Stimulated activated CD8-positive, alpha-beta memory T cell treated with anti-CD3 and anti-CD28 coated beads, Interleukin-15, amount 100 ng/mL, for 4 hours (primary cell): Measurements from ENCODE around the gene BRIP1.

Source experiments
- DNase-seq, 2 donors: peaks; one replicate each; pipeline ENCODE4 v3.0.0-alpha.2; 2020; ENCODE audit warnings: low read depth in 2 of 2

BRIP1 gene

DNA sequence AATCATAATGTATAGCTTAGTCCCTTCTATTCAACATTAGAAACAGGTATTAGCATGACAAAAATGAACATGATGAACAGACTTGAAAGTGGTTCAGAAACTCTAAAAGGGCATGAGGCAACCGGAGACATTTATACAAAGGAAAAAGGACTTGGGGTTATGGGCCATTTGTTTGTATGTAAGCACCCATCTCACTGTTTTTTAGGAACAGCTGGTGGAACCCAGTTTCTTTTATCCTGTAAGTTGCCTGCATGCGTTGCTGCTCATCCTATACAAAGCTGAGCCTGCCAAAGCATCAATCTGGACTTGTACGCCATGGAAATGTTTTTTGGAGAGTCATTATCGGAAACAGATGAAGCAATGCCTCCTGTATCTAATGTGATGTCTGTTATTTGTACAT is 200.0 kb downstream of the BRIP1 start:
- DNase-seq, result no peak

GRCh38 chr17:61662741-61663140 is 200.6 kb downstream of the BRIP1 start:
- no peak for DNase-seq

DNA sequence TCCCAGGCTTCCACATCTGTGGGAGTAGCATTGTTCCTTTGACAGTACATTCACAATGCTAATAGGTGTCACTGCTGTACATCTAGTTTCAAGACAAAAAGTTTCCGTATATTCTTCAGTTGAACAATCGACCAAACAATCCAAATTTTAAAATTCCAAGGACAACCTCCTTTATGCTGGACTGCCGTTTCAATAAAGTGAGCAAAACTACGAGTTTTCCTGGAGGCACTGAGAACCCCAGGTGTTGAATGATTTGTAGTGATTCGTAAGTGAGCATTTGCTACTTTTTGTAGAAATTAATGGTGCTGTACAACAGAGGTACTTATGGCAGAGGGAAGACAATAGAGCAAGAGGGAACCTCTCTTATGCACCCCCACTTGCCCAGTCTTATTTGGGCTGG is 201.1 kb downstream of the BRIP1 start:
- DNase-seq, result no peak

DNA sequence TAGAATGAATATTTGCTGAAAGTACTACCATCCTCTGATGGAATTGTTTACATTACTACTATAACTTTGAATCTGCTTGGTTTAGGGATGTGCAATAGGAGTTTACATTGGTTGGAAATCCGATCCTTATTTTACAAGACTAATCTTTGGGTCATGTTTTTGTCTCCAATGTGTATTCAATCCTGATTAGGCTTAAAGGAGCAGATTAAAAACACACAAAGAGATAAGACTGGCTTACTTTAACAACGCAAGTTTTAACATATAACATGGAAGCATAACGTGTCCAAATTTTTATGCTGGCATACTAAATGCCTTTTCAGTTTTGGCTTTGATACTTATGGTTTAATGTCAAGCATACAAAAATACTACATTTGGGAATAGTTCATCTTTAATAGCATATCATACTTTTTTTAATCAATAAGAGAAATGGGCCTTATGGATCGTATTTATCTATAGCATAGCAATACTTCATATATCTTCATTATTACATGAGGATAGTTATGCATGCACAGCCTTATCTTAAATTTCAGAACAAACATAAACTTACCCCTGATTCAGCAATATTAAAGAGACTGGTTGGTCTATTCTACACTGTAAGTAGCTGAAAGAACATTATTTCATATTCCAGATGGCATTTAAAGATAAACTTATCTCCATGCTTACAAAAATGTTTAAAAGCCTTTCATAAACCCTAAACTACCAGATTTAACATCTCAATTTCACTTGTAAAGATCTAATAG is 202.4 kb downstream of the BRIP1 start:
- DNase-seq, result no peak

GRCh38 chr17:61659437-61659836 is 203.9 kb downstream of the BRIP1 start:
- DNase-seq, result no peak

- DNase-seq, result no peak
These were observed 205.1 kb downstream of the BRIP1 start for GRCh38 chr17:61658183-61658582.

GRCh38 chr17:61657338-61657737 is 206.0 kb downstream of the BRIP1 start:
- no peak for DNase-seq

DNA sequence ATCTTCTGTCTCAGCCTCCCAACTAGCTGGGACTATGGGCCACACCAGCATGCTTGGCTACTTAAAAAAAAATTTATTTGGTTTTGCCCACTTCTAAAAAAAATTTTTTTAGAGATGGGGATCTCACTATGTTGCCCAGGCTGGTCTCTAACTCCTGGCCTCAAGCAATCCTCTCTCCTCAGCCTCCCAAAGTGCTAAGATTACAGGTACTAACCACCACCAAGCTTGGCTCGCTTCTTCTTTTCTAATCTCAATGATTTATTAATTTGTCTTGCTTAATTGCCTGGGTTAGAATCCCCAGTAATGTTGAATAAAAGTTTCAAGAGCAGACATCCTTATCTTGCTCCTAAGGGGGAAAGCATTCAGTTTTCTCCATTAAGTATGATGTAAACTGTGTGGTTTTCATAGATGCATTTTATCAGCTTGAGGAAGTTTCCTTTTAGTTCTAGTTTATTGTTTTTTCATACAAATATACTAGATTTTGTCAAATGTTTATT is 206.6 kb downstream of the BRIP1 start:
- DNase-seq, result no peak

DNA sequence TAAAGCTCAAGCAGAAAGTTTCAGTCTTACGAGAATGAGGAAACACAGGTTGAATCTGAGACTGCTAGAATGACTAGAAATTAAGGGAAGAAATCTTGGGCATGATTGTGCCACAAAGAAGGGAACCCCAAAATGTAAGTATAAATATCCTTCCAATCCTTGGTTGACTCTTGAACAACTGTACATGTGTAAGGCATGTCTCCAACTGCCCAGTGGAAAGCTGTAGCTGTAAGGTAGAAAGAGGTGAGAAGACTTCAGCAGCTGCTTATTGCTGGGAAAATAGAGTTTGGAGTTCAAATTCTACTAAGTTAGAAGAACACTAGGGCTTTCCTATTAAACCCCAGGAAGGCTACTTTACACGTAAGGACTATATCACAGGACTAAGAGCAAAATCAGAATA is 212.6 kb downstream of the BRIP1 start:
- no peak for DNase-seq

GRCh38 chr17:61648587-61648986 is 214.7 kb downstream of the BRIP1 start:
- DNase-seq, result no peak

GRCh38 chr17:61647047-61647446 is 216.3 kb downstream of the BRIP1 start:
- DNase-seq, result no peak

DNA sequence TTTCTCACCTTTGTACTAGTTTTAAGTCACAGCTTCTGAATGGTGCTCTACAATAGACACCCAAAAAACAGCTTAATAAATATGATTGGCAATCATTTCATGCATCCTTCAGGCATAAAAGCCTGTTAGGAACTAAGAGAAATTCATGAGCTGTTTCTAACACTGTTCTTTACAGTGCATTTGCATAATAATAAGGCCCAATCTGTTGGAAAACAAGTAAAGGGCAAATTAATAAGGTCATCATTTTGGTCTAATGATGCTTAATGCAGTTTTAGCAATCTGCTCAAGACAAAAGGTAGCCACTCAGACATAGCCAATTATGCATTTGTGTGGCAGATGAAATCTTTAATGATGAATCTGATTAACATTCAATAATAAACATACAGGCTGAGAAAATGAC is 216.8 kb downstream of the BRIP1 start:
- DNase-seq, result no peak

DNA sequence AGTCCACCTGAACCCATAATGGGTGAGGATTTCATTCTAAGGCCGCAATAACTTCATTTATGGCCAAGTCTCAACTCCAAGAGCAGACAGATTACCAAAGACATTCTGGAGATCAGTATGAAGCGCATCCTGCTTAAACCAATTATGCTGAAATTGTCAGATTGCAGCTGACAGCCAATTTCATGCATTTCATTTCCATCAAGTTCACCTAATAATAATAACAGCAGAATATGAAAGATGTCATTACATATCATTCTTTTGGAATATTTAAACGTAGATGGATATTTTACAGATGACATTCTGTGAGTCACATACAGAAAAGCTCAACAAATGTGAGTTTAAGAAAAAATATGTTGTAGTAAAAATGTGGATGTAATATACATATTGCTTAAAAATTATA is 217.4 kb downstream of the BRIP1 start:
- no peak for DNase-seq

DNA sequence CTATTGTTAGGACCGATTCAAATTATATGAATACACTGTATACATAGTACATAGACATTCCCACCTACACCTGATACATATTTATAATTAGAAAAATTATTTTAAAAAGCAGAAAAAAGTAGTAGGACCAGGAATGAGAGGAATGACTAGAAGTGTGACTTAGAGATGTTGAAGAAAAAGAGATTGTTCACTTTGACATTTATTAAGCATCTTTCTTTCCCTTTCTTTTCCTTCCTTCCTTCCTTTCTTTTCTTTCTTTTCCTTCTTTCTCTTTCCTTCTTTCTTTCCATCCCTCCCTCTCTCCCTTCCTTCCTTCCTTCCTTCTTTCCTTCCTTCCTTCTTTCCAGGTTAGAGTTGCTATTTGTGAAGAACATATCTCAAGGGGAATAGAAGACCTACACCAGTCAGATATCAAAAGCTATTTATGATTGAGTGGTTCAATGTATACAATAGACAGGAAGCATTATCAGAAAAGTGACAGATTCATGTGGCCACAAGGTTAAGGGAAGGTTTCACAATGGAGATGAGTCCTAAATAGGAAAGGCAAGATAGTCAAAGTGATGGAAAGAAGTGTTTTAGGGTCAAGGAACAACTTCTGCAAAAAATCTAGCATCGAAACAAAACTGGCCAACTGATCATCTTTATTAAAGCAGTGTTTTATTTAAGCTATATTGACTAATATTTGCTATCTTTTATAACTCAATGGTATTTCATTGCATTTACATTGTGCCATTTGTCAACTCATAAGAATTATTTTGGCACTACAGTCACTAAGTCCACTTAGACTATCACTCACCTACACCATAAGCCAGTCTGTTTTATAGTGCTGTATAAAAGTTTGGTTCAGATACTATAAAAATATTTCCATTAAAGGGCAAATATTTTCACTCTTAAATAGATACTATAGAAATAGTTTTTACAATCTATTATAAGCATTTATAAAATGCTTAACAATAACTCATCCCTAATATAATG is 218.2 kb downstream of the BRIP1 start:
- DNase-seq, result no peak

DNA sequence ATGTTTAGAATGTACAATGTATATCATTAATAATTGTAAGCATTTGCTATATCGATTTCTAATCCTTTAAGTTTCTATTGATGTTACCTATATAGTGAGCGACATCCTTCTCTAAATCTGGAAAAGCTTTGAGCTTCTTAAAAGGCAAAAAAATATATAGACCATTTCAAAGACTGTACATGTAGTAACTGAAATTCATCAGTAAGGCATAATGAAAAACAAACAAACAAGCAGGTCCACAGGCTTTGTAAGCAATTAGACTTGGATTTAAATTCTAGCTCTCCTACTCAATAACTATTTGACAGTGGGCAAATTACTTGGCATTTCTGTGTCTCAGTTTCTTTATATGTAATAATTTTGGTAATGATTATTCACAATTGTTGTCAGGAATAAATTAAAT is 220.6 kb downstream of the BRIP1 start:
- no peak for DNase-seq

DNA sequence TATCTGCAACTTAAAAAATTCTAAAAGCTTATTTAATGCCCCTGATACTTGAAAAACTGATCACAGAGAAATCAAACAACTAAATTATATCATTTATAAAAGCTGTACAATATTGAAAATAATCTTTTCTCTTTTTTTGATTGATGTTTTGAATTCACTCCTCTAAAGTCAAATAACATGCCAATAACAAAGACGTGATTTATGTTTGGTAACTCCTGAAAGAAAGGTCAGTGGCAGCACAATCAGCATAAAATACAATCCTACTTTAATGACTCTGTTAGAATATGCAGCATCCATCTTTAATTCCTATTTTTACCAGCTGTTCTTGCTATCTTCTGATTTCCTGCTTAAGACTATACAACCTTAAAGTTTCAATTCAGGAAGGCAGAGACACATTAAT is 221.6 kb downstream of the BRIP1 start:
- no peak for DNase-seq

DNA sequence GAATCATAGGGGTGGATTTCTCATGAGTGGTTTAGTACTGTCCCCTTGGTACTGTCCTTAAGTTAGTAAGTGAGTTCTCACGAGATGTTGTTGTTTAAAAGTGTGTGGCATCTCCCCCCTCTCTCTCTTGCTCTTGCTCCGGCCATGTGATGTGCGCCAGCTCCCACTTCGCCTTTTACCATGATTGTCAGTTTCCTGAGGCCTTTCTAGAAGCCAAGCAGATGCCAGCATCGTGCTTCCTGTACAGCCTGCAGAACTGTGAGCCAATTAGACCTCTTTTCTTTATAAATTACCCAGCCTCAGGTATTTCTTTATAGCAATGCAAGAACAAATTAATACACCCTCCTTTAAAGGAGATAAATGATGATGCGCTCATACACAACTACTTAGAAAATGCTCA is 222.2 kb downstream of the BRIP1 start:
- DNase-seq, result no peak

- no peak for DNase-seq
These were observed 223.5 kb downstream of the BRIP1 start for GRCh38 chr17:61639818-61640217.

DNA sequence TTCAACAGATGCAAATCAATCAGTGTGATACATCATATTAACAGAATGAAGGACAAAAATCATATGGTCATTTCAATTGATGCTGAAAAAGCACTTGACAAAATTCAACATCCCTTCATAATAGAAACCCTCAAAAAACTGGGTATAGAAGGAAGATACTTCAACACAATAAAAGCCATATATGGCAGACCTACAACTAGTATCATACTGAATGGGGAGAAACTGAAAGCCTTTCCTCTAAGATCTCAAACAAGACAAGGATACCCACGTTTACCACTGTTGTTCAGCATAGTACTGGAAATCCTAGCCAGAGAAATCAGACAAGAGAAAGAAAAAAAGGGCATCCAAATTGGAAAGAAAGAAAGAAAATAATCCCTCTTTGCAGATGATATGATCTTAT is 225.2 kb downstream of the BRIP1 start:
- DNase-seq, result no peak

GRCh38 chr17:61635913-61636432 is 227.4 kb downstream of the BRIP1 start:
- DNase-seq, result peak in 1 of 2 donors; percentile 8

- DNase-seq, result no peak
These were observed 228.3 kb downstream of the BRIP1 start for GRCh38 chr17:61634942-61635538.

- DNase-seq, result no peak
These were observed 229.3 kb downstream of the BRIP1 start for GRCh38 chr17:61634011-61634539.
